ENCODE results near the gene ADAP2.
"Not testable (repeated sequence)": the region's sequence is repeated elsewhere in the genome, so short reads cannot be mapped to it uniquely, and the experiment has no call there.

DNA sequence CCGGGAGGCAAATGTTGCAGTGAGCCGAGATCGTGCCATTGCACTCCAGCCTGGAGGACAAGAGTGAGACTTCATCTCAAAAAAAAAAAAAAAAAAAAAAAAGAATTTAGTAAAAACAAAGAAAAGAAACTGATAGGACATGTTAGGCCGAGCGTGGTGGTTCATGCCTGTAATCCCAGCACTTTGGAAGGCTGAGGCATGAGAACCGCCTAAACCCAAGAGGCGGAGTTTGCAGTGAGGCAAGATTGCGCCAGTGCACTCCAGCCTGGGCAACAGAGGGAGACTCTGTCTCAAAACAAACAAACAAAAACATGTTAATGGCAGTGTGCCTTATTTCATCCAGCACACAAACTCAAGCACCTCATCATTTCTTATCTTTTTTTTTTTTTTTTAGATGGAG lies 42.6 kb downstream of the ADAP2 start:
- TF ChIP-seq POLR2A, CTCF (IDR thresholded peaks at IDR 0.05): not testable (repeated sequence)

All from stomach (tissue), 4 donors.